Measurements from ENCODE around the gene AQP12B. TPM values are rescaled to one million over a fixed set of nuclear protein-coding genes. Genes with fewer than 3 reads are reported as not detected.

AQP12B gene
- total and polyA plus RNA-seq, 9 of the 15 experiments (the other 6 are each of a cell fraction or from before 2014, with no cell fraction given): not detected

DNA sequence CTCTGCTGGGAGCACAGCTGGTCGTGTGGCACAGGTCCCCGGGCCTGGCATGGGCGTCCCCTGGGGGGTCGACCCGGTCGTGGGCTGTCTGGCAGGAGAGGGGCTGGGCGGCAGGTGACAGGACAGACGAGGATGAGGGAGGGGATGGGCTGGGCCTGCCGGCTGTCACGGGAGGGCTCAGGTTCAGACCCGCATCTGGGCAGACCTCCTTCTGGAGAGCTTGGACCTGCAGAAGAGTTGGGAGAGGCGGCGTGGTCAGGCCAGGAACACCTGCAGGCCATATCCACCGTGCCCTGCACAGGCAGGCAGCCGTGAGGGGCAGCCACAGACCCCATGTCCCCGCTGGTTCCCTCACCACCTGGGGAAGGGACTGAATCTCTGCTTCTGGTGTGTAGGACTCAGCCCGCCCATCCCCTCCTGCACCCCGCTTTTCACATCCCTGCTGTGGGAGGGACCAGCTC is 34.5 kb upstream of the AQP12B start:
- Histone ChIP-seq H3K4me2 (ENCODE audit: insufficient read depth, low read length) (no peak overlapping the region), H3K79me2 (ENCODE audit: control insufficient read depth, insufficient read depth, low read length) (no peaks in the 10 kb centered on the region), H3K4me3 (no peak overlapping the region), H3K27me3 (ENCODE audit: control insufficient read depth in 2 of 2, insufficient read depth in 2 of 2, low read length in 2 of 2) (peaks cover 7 to 91% of the 10 kb centered on the region in 2 experiments; a peak in 3 of 5 replicates), H2AFZ (ENCODE audit: low read depth, low read length) (no peak overlapping the region), H3K4me1 (replicated peaks in 1 of 2; ENCODE audit: control insufficient read depth in 2 of 2, insufficient read depth in 2 of 2, low read length in 2 of 2) (no peaks in the 10 kb centered on the region; a peak in 1 of 5 replicates), H3K9me3 (replicated peaks; ENCODE audit: control insufficient read depth, insufficient read depth, low read depth, low read length) (no peaks in the 10 kb centered on the region), H3K27ac (ENCODE audit: extremely low read depth, low read depth, low read length) (no peak overlapping the region), H4K20me1 (replicated peaks; ENCODE audit: control insufficient read depth, insufficient read depth, low read length) (no peaks in the 10 kb centered on the region), H3K9me1 (ENCODE audit: control insufficient read depth, insufficient read depth, low read length) (no peaks in the 10 kb centered on the region), H3K36me3 (ENCODE audit: control insufficient read depth, insufficient read depth, low read length) (no peaks in the 10 kb centered on the region), H3K9ac (ENCODE audit: insufficient read depth in 1 of 2, low read depth in 2 of 2, low read length in 2 of 2) (no peak overlapping the region)
- BruUV-seq (replicated peaks): no TSS peak
- no peak for DNase-seq (ENCODE audit: extremely low read depth in 1 of 4, low spot score in 3 of 4)
- no peak for FAIRE-seq
- intact Hi-C loops (cut with micrococcal nuclease): no loop called here
- ChIA-PET CTCF (ENCODE audit: low intra/inter-chr PET ratio) (no interaction called here), POLR2A (no interaction called here)
- WGBS (ENCODE audit: insufficient coverage, low coverage, missing lambda C conversion rate): under 1% methylated on average over 15 of the region's 18 CpGs
- TF ChIP-seq SMAD3 (CRISPR knock-in tag; conservative IDR thresholded peaks at IDR 0.05): no peak
- TF ChIP-seq NUFIP1 (IDR thresholded peaks at IDR 0.05; ENCODE audit: partially characterized antibody): no peak
- TF ChIP-seq ZC3H8 (IDR thresholded peaks at IDR 0.05): no peak
- in situ Hi-C loops (cut with MboI): no loop called here
- ATAC-seq: no peak

DNA sequence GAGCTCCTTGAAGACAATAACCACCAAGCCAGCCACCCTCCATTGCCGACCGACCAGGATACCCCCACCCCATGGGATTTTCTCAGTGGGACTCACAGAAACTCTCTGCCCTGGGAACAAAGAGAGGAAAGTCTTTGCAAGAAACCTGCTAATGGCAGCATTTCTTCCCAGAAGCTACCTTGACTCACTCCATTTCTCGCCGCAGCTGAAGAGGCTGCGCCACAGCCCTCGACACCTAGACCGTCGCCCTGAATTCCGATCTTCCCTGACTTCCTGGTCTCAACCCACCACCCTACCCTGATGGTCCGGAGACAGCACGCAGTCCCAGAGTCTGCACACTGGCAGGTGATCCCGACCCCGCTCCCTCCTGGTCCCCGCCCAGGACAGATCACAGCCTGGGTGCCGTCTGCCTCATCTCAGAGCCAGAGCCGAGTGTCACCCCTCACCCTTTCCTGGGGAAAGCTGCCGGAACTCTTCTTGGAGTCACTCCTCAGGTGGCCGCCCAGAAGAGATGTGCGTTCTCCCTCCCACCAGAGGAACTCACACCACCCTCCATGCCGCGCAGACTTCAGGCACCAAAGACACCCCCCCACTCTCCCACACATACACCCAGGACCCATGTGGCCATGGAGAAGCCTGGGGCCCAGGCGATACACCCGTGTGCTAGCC is 33.6 kb upstream of the AQP12B start:
- DNase-seq (ENCODE audit: extremely low read depth in 1 of 4, low spot score in 3 of 4) (no peak), FAIRE-seq (no peak), ATAC-seq (no peak)
- Histone ChIP-seq H3K79me2 (ENCODE audit: control insufficient read depth, insufficient read depth, low read length) (no peaks in the 10 kb centered on the region), H3K4me1 (replicated peaks in 1 of 2; ENCODE audit: control insufficient read depth in 2 of 2, insufficient read depth in 2 of 2, low read length in 2 of 2) (no peaks in the 10 kb centered on the region; a peak in 1 of 5 replicates), H3K9ac (ENCODE audit: insufficient read depth in 1 of 2, low read depth in 2 of 2, low read length in 2 of 2) (no peak overlapping the region), H4K20me1 (replicated peaks; ENCODE audit: control insufficient read depth, insufficient read depth, low read length) (no peaks in the 10 kb centered on the region), H3K36me3 (ENCODE audit: control insufficient read depth, insufficient read depth, low read length) (no peaks in the 10 kb centered on the region), H2AFZ (ENCODE audit: low read depth, low read length) (no peak overlapping the region), H3K27me3 (ENCODE audit: control insufficient read depth in 2 of 2, insufficient read depth in 2 of 2, low read length in 2 of 2) (peaks cover 7 to 91% of the 10 kb centered on the region in 2 experiments; a peak in 3 of 5 replicates), H3K27ac (ENCODE audit: extremely low read depth, low read depth, low read length) (no peak overlapping the region), H3K9me1 (ENCODE audit: control insufficient read depth, insufficient read depth, low read length) (no peaks in the 10 kb centered on the region), H3K4me3 (no peak overlapping the region), H3K4me2 (ENCODE audit: insufficient read depth, low read length) (no peak overlapping the region), H3K9me3 (replicated peaks; ENCODE audit: control insufficient read depth, insufficient read depth, low read depth, low read length) (no peaks in the 10 kb centered on the region)
- ChIA-PET POLR2A (interaction anchor here (1.1 kb wide), 1 partner anchor 105 kb away, joined by 3 read pairs; no protein-coding TSS in a partner anchor), CTCF (ENCODE audit: low intra/inter-chr PET ratio) (no interaction called here)
- intact Hi-C loops (cut with micrococcal nuclease): no loop called here
- TF ChIP-seq GATAD2B (IDR thresholded peaks at IDR 0.05; ENCODE audit: borderline replicate concordance): no peak
- BruUV-seq (replicated peaks): no TSS peak
- in situ Hi-C loops (cut with MboI): no loop called here
- 11% methylated on average over 13 of the region's 23 CpGs for WGBS (ENCODE audit: insufficient coverage, low coverage, missing lambda C conversion rate)
